GM19239 (cell line): ENCODE results near the gene TTC34.
"Not testable (repeated sequence)": the region's sequence is repeated elsewhere in the genome, so short reads cannot be mapped to it uniquely, and the experiment has no call there.

Experiments used
- DNase-seq: peaks from one replicate; pipeline ENCODE4 v3.0.0; 2011; ENCODE audit warnings: low spot score; ENCODE audit not compliant: insufficient read length
- FAIRE-seq: peaks from 2 replicates; lab custom pipeline; 2011; peaks lifted over from hg19 to GRCh38; lab: Jason Lieb, UNC

The TTC34 gene

GRCh38 chr1:2632561-2633361, 168.7 kb downstream of the TTC34 start, which contains the start of gene MMEL1:
MMEL1 (minus strand) TSS chr1:2633016; CDS start chr1:2629484, 3,532 bp downstream.
- DNase-seq: no peak
- no peak for FAIRE-seq

DNA sequence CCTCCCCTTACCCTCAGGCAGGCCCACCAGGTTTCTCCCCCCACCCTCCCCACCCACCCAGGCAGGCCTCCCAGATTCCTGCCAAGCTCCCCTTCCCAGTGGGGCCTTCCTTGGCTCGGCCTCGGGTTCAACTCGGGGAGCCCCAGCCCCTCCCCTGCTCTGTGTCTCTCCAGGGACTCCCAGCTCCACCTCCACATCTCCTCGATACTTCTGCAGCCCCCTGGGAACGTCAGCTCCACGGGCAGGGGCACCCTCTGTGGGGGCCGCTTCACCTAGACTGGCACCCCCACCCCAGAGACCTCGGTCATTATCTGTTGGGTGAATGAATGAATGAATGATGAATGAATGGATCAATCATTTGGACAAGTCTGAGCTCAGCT, 169.5 kb downstream of the TTC34 start:
- DNase-seq (no peak), FAIRE-seq (no peak)

GRCh38 chr1:2631136-2632050, 170.1 kb downstream of the TTC34 start:
- FAIRE-seq (no peak), DNase-seq (no peak)

- FAIRE-seq (no peak), DNase-seq (no peak)
Measured at GRCh38 chr1:2630498-2631135, 170.9 kb downstream of the TTC34 start.

DNA sequence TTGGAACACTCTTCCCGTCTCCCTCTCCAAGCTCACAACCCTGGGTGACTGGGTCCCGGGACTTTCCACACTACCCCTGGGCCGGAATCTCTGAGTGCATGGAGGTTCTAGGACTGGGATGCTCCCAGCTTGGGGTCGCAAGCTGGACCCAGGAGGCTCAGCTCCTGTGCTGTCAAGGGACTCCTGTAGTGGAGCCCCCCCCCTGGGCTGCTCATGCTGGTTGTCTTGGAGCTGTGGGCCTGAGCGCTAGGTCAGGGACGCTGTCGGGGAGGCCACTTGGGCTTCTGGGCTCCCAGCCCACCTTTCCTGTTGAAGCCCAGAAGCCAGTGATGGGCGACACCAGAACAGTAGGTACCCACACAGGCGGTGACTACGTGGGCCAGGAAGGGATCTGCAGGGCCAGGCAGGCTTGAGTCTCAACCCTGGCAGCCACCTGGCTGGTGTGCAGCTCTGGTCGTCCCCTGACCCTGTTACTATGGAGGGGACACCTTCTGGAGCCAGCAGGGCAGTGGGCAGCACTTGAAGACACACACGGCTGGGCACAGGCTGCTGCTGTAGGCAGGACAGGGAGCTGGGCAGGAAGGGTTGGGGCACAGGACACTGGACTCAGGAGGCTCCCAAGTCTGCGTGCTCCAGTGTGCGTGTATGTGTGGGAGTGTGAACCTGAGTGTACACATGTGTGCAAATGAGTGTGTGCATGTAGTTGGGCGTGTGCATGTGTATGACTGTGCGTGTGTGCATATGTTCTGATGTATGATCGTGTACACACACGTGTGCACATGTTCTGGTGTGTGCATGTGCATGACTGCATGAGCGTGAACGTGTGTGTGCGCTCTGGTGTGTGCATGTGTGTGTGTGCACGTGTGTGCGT, 171.6 kb downstream of the TTC34 start:
- no peak for FAIRE-seq
- DNase-seq: no peak

GRCh38 chr1:2628933-2629626, 172.4 kb downstream of the TTC34 start:
- FAIRE-seq (no peak), DNase-seq (no peak)

GRCh38 chr1:2628191-2628932, 173.1 kb downstream of the TTC34 start:
- FAIRE-seq (no peak), DNase-seq (no peak)

DNA sequence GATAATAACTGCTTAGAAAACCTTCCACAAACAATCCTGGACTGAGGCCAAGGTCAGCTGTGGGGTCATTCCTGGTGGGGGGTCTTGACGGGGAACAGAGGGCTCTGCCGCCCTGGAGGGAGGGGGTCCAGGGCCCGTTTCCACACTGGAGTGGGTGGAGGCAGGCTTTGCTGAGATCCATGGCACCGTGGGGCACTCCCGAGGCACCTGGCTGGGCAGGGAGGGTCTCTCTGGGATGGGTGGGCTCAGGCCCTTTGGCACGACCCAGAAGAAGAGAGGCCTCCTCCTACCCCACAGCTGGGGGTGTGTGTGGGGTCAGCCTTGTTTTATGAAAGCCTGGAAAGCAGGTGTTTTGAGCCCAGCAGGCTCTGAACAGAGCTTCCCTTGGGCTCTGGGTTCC, 173.7 kb downstream of the TTC34 start:
- FAIRE-seq: no peak

DNA sequence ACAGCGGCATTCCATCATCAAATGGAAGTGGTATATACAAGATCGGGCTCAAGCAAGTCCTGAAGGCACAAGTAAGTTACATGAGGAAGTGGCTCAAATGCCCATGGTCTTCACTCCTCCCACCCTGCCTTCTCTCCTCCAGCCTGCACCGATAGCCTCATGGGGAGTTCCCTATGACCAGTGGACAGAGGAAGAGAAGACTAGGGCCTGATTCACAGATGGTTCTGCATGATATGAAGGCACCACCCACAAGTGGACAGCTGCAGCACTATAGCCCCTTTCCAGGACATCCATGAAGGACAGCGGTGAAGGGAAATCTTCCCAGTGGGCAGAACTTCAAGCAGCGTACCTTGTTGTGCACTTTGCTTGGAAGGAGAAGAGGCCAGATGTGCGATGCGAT, 175.7 kb downstream of the TTC34 start:
- not testable (repeated sequence) for FAIRE-seq, DNase-seq

More for the DNA sequence above, 173.7 kb downstream of the TTC34 start:
- DNase-seq: no peak

DNA sequence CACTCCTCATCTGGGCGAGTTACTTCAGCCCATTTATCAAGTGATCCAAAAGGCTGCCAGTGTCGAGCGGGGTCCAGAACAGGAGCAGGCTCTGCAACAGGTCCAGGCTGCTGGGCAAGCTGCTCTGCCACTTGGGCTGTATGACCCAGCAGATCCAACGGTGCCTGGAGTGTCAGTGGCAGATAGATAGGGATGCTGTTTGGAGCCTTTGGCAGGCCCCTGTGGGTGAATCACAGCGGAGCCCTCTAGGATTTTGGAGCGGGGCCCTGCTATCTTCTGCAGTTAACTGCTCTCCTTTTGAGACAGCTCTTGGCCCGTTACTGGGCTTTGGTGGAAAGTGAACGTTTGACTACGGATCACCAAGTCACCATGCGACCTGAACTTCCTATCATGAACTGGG, 176.2 kb downstream of the TTC34 start:
- DNase-seq (no peak), FAIRE-seq (no peak)

DNA sequence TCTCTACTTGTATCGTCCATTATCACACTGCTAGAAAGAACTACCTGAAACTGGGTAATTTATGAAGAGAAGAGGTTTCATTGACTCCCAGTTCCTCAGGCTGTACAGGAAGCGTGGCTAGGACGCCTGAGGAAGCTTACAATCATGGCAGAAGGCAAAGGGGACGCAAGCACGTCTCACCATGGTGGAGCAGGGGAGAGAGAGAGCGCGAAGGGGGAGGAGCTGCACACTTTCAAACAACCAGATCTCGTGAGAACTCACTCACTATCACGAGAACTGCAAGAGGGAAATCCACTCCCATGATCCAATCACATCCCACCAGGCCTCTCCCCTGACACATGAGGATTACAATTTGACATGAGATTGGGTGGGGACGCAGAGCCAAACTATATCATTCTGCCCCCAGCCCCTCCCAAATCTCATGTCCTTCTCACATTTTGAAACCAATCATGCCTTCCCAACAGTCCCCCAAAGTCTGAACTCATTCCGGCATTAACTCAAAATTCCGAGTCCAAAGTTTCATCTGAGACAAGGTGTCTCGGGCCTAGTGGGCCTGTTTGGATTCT, 176.7 kb downstream of the TTC34 start:
- FAIRE-seq (no peak), DNase-seq (no peak)

DNA sequence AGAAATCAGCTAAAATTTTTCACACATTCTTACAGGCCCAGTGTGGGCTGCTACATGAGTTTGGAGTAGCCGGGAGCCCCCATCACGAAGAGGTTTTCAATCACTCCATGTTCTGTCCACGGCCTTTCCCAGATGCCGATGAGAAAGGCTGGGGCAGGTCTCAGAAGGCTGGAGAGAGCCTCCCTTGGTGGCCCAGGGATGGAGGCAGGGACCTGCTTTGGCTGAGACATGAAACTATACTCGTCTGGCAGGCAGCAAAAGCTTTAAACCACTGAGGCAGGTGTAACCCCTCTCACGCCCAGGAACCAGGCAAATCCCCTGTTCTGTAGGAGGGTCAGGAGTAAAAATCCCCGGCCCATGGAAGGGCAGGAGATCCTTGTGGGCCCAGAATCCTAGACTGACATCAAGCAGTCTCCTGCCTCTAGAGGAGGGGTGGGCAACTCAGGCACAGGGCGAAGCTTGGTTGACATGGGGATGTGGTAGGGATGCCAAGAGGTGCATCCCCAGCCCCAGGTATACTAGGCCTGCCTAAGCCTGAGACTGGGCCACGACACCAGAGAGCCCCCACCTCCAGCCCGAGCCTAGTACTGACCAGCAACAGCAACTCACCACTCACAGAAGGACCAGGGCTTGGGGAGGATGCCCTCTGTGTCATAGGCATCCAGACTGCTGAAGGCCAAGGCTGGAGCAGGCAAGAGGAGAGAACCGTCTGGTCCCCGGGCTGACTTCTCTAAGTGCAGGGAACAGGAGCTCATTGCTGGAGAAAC, 177.7 kb downstream of the TTC34 start:
- DNase-seq (no peak), FAIRE-seq (no peak)

GRCh38 chr1:2617971-2618470, 183.5 kb downstream of the TTC34 start:
- FAIRE-seq: no peak
- no peak for DNase-seq

DNA sequence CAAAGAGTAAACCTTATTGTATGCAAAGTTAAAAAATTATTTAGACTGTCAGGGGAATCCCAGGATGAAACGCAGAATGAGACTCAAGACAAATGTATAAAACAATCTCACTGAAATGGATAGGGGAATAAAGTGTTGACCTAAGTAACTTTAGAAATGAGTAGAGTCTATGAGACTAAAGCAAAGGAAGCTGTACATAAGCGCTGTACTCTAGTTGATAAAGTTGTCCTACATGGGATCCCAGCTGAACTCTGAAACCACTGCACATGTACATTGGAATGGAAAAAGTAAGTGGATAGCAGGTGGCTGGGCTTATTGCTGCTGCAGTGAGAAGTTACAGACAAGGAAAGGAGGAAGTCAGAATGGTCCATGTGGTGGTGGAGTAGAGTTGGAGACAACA, 187.3 kb downstream of the TTC34 start:
- FAIRE-seq: no peak

GRCh38 chr1:2612591-2613365, 188.7 kb downstream of the TTC34 start:
- FAIRE-seq (no peak), DNase-seq (no peak)

More for the DNA sequence above, 187.3 kb downstream of the TTC34 start:
- no peak for DNase-seq

GRCh38 chr1:2611621-2612437, 189.7 kb downstream of the TTC34 start:
- DNase-seq (no peak), FAIRE-seq (no peak)
